Dermis blood vessel endothelial cell (primary cell): ENCODE results near the gene SMYD3. TPM values are rescaled to one million over a fixed set of nuclear protein-coding genes. Genes with fewer than 3 reads are reported as not detected.

ENCODE experiments used
- DNase-seq: peaks from one replicate; pipeline ENCODE4 v3.0.0; 2010
- total RNA-seq: library from RNA; depleted of rRNA; stranded (reverse); fragments of >200 nt; gene quantifications from 2 replicates; pipeline ENCODE4 v1.2.3, GENCODE V29; 2014

Gene SMYD3
- total RNA-seq, 1 donor from 2014 or later, result 21.3 TPM

GRCh38 chr1:246515390-246516005, 8.4 kb upstream of the SMYD3 start:
- no peak for DNase-seq

DNA sequence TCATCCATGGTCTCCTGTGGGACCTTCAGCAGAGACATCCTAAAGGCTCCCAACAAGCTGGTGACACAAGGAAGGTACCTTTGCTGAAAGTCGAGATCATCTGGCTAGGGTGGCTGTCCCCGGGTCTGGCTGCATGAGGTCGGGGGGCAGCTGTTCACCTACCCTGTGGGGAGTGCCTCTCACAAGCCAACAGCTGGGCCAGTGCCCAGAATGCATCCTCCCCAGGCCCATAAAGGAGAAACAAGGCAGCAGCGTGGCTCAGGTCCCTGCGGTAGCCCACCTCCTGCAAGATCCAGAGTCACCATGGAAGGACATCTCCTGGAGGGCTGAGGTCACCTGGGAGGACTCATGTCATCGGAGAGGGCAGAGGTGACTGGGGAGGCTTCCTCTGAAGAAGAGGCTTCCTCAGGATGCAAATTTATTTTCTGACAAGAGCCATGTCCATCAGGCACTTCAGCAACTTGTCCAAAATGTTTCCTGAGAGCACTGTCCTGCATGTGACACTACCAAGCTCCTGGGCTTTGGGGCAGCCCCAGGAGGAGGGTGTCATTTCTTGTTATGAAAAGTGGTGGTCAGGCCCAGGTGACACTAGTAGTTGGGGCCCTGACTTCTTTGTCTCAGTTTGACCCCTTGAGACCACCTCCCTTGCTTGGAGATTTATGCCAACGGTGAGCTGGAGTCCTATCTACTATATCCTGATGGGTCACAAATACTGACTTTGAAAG, 6.7 kb upstream of the SMYD3 start:
- no peak for DNase-seq

- DNase-seq, result no peak
These were observed 6.0 kb upstream of the SMYD3 start for GRCh38 chr1:246513041-246513440.

DNA sequence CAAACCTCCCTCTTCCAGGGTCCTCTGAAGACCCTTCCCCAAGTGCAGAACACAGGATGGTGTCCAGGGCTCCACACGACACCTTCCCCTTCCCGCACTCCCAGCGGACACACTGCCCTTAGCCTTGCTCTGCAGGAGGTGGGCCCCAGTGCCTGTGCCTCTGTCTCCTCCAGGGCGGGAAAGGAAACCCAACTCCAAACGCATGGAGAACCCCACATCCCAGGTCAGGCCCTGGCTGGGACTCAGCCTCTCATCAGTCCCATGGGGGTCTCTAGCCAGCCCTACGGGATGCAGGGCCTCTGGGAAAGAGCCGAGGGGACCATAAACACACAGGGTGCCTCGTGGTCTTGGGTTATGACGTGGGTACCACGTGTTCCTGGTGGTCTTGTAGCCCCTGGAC, 5.6 kb upstream of the SMYD3 start:
- no peak for DNase-seq

DNA sequence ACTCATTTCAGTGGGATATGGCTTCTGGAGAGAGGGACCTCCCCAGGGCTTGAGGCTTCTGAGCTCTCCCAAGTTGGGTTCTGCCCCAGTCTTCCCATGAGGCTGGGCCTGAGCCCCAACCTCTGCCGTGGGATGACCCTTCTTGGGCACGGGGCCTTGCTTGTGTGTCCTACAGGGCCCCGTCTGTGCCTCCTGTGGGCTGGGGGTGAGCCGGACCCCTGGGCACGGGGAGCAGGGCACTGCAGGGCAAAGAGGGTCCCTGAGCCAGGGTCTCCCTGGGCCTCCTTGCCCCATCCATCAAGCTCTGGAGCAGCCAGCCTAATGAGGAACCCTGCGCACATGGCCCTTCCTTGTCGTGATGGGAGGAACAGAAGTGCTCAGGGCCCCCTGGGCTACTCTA, 5.2 kb upstream of the SMYD3 start:
- no peak for DNase-seq

DNA sequence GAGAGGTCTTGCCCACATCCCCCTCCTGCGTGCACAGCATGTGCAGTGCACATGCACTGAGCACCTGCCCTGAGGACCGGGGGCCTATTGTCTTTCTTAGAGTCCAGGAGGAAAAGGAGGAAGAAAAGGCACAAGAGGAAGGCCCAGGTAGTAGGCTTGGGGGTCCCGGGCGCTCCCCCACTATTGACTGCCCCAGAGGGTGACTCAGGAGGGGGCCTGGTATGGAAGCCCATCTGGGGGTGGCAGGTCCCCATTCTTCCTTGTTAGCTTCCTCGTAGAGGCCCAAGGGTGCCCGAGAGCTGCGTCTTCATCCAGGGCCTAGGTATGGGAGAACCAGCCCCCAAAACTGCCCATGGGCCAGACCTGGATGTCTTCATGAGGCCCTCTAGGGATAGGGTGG, 4.1 kb upstream of the SMYD3 start:
- DNase-seq, result no peak

DNA sequence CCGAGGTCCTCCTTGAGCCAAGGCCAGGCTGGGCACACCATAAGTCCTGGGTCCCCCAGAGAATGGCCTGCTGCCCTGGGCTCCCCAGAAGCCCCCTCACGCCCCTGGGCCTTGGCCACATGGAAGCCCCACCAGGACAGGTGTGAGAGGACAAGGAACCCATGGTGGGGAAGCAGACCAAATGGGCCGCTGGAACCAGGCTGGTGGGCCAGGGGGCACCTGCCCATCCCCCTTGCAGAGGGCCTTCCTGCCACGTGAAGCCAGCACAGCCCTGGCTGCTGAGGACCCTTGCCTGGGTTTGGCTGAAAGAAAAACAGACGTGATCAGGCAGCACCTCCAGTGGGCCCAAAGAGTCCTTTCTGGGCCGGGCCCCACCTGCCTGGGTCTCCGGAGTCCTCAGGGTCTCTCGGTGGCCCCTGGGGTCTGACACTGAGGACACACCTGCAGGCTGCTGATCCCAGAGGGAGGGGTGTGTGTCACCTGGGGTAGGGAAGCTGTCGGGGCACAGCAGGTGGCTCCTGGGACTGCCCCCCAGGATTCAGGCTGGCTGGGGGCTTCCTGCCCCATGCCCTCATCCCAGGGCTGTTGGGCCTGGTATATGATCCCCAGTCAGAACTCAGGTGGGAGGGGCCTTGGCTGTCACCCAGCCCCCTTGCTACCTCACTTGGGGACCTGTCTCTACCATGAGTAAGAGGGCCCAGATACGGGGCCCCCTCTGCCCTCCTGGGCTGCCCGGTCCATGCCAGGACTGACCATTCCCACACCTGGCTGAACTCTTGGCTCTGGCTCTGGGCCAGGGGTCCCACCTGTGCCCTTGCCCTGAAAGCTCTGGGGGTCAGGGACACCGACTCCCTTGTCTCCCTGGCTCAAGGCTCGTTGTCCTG, 3.3 kb upstream of the SMYD3 start:
- DNase-seq, result no peak

DNA sequence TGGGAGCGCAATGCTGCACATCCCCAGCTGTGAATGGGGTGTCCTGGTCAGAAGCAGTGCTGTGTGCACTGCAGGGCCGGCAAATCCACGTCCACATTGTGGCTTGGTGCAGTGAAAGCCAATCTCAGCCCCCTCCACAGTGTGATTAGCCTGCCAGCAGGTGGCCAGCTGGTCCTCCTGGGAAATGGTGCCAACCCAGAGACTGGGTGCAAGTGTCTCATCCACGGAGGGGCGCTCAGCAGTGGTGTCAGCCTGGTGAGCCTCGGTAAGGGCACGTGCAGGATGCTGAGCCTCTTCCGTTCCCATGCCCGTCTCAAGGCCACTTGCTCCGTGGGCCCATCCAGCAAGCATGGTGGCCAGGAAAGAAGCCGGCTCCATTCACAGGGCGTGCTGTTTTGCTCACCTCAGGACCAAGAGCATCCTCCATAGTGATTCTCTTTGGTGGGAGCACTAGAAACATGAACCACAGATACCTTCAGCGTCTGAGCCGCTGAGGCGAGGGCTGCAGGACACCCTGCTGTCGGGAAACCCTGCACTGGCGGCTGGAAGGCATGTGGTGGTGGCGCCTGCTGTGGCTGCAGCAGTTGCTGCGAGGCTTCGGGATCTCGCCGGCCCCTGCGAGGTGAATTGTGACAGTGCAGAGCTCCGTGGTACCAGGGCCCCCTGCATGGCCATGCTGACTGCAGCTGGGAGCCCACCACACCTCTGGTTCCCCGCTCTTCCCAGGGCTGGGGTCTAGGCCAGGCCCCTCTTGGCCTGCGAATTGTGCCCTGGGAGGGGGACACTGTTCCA, 2.0 kb upstream of the SMYD3 start:
- no peak for DNase-seq

DNA sequence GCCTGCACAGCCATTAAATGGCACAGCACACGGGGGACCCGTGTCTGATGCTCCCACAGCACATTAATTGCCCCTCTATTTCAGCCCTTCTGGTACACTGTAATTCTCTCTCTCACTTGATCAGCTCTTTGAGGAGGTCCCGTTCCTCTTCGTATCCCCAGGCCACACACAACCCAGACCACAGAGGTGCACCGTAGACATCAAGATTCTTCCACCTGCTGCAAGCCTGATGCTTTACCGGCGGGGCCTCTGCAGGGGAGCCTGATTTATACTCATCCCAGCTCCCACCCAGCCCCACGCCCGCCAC, 759 bp downstream of the SMYD3 start:
- DNase-seq, result peak; percentile 10

- peak; percentile 24 for DNase-seq
These were observed 3.7 kb downstream of the SMYD3 start for GRCh38 chr1:246503341-246503740.

DNA sequence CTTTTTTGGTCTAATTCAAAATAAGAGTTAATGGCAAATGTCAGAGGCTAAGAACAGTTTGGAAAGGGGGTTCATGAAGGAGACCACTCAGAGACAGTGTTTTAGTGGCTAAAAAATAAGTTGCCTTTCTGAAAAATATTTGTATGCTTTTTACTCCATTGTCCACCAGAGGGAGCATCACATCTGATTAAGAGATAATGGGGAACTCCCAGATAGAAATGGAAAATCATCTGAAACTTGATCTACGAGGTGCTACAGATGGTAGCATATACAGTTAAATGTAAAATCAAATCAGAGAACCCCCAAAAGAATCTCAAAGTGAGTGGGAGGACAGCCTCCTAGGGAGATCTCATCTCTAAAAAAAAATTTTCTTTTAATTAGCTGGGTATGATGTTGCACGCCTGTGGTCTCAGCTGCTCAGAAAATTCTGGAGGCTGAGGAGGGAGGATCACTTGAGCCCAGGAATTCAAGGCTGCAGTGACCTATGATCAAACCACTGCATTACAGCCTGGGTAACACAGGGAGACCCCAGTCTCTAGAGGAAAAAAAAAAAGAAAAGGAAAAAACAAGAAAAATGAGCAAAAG, 9.7 kb downstream of the SMYD3 start:
- DNase-seq, result peak; percentile 88

- DNase-seq, result peak; percentile 87
These were observed 14.4 kb downstream of the SMYD3 start for GRCh38 chr1:246492611-246493245.

DNA sequence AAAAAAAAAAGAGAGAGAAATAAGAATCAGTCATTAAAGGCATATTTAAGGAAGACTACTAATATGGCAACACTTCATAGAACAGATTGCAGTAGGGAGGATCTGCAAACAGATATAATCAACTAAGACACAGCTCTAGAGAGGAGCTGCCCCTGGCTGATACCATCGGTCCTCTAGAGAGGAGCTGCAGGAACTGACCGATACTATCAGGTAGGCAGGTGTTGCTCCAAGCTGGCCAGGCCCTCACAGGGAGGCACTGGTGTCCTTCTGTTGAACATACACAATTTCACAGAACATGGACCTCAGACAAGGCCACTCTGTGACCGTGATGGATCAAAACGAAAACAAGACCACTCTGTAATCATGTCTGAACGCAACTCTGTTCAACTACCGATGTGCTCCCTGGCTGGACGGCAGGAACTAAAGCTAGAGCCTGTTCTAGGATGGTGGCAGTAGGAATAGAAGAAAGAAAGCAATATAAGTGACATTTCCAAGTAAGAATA, 15.5 kb downstream of the SMYD3 start:
- no peak for DNase-seq

DNA sequence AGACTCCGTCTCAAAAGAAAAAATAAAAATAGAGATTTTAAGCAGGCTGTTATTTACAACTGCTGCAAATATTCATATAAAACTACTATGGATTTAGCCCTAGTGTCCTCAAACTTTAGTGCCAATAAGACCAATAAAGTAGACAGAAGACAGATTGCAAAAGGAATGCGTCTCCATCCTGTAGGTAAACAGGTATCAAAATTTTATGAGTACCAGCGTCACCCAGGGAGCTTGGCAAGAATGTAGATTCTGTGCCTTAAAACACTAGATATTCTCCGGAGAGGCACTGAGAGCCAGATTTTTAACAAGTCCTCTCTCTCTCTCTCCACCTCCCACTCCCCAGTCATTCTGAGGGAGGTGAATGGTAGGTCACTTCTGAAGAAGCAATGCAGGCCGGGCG, 18.4 kb downstream of the SMYD3 start:
- DNase-seq, result no peak

GRCh38 chr1:246483569-246483933, 23.5 kb downstream of the SMYD3 start:
- no peak for DNase-seq

- DNase-seq, result no peak
These were observed 24.1 kb downstream of the SMYD3 start for GRCh38 chr1:246482805-246483568.

DNA sequence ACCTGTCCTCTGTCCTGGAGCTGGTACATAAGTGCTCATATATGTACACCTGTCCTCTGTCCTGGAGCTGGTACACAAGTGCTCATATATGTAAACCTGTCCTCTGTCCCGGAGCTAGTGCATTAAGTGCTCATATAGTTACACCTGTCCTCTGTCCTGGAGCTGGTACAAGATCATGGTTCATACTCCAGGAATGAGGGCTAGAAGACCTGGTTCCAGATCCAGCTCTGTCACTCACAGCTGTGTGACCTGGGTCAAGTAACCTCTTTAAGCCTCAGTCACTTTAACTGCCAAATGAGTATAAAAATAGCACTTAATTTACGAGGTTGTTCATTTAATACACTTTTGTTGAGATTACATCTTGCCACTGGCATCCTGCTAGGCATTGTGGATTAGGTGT, 28.0 kb downstream of the SMYD3 start:
- DNase-seq, result no peak

- no peak for DNase-seq
These were observed 29.4 kb downstream of the SMYD3 start for GRCh38 chr1:246477634-246478033.

DNA sequence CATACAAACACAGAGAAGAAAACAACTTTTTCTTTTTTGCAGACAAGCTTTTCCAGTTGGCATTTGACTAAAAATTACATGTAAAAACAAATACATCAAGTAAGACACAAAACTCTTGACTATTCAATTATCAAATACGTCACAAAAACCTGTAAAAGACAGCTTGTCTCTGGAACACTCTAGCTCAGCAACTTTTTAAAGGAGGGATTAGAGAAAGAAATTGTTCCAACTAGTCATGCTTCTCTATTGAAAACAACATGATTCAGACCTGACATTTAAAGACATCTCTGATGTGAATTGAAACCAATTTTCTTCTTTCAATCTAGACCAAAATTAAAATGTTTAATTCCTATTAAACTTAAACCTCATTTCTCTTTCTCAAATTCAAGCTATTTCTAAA, 30.3 kb downstream of the SMYD3 start:
- no peak for DNase-seq

DNA sequence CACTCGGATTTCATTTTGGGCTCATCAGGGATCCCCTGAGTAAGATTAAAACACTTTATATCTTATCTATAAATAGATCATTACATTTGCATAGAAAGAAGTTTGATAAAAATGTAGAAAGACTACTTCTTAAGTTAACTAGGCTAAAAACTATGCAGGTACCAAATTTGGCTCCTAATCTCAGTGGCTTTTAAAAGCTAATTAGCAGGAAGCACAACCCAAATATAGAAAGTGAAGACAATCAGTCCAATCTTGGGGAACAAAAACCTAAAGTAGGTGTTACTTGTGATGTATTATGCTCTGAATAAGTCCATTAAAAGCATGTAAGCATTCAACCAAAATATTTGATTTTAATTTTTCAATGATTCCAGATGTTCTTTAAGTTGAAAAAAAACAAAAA, 35.4 kb downstream of the SMYD3 start:
- no peak for DNase-seq

GRCh38 chr1:246470585-246470984, 36.5 kb downstream of the SMYD3 start:
- no peak for DNase-seq
